Thymus (tissue), 11 donors: ENCODE data around the gene SLC17A9. TPM values are rescaled to one million over a fixed set of nuclear protein-coding genes. Genes with fewer than 3 reads are reported as not detected.
A peak's percentile ranks its signal among the peaks of the same experiment; 100 is the strongest.

Experiments
- DNase-seq, 9 donors: peaks; one replicate each; pipeline ENCODE4 v3.0.0-alpha.2; 2013; ENCODE audit warnings: low spot score in 9 of 9, low read depth in 6 of 9, missing footprints in 1 of 9
- H3K27ac ChIP-seq, 2 donors: one replicate each; pipeline ENCODE4 v1.5.1; 2013; ENCODE audit warnings: control low read depth in 1 of 2, low read depth in 1 of 2, low read length in 1 of 2, mild to moderate bottlenecking in 1 of 2, moderate library complexity in 1 of 2
- H3K27me3 ChIP-seq, 2 donors: one replicate each; pipeline ENCODE4 v1.5.1; 2013; ENCODE audit warnings: low read length in 1 of 2; ENCODE audit not compliant: control insufficient read depth in 2 of 2, insufficient read depth in 1 of 2
- H3K36me3 ChIP-seq, 2 donors: one replicate each; pipeline ENCODE4 v1.5.1; 2013; ENCODE audit warnings: low read length in 1 of 2, mild to moderate bottlenecking in 1 of 2, moderate library complexity in 1 of 2; ENCODE audit not compliant: control insufficient read depth in 2 of 2, insufficient read depth in 2 of 2
- H3K4me1 ChIP-seq, 2 donors: one replicate each; pipeline ENCODE4 v1.5.1; 2013; ENCODE audit warnings: low read length in 2 of 2; ENCODE audit not compliant: control insufficient read depth in 2 of 2, insufficient read depth in 2 of 2
- H3K4me3 ChIP-seq, 2 donors: one replicate each; pipeline ENCODE4 v1.5.1; 2013; ENCODE audit warnings: low read length in 2 of 2, control low read depth in 1 of 2, mild to moderate bottlenecking in 1 of 2
- H3K9me3 ChIP-seq, 2 donors: one replicate each; pipeline ENCODE4 v1.5.1; 2013; ENCODE audit warnings: low read length in 1 of 2, mild to moderate bottlenecking in 1 of 2; ENCODE audit not compliant: control insufficient read depth in 2 of 2, insufficient read depth in 1 of 2
- WGBS: extraction: QIAGEN DNeasy Blood & Tissue Kit; methylation state at CpG from one replicate; pipeline ENCODE4 v1.1.7; 2013; 5-methylcytosine and 5-hydroxymethylcytosine counted together
- polyA plus RNA-seq: library from polyadenylated mRNA; stranded (reverse); fragments of 200-250 nt; gene quantifications from one replicate; pipeline ENCODE4 v1.2.3, GENCODE V29; 2013
- total RNA-seq: library from RNA; stranded (reverse); fragments of 120-200 nt; gene quantifications from one replicate; pipeline ENCODE4 v1.2.4, GENCODE V29; 2013
- donor health status: healthy.

The SLC17A9 gene
- total and polyA plus RNA-seq, 2 donors, result 1.2 to 10.0 TPM

DNA sequence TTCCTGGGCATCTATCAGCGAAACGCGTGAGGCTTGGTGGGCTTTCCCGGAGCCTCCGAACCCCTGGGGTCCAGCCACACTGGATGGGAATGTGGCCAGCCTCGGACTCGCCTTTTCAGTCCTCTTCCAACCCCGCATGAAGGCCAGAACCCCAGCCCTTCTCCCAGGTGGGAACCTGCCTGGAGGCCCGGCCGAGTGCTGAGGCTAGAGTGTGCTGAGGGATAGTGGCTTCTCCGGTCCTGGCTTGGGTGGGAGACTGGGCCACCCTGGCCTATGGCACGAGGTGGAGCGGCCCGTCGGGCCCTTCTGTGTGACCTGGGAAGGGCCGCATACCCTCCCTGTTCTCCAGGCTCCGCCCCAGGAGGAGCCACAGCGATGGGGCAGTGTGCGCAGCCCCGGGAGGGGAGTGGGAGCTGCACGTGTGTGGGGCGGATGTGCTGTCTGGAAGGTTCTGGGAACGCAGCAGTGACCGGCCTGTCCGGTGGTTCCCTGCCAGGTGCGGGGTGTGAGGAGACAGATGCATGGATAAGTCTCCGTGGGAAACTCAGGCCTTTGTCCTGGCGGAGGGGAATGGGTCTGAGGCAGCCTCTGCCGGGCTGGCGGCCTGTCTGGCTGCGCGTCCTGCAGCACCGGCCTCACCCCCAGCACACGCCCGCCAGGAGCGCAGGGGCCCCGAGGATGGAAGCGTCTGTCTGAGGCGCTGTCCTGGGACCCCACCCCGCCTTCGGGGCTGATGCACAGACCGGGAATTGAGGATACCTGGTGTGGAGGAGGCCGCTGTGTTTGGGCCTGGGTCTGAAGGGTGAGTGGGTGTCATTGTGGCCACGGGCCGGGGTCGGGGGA, 55.4 kb downstream of the SLC17A9 start:
- peaks cover 36 to 81% of the 10 kb centered on the region in 2 donors for H3K4me1 ChIP-seq
- peak in 1 of 9 donors; percentile 41 for DNase-seq
- peak overlapping the region; percentile 63 to 79 for H3K4me3 ChIP-seq
- peaks cover 6 to 27% of the 10 kb centered on the region in 2 donors for H3K9me3 ChIP-seq
- H3K27me3 ChIP-seq, result peaks cover 37 to 82% of the 10 kb centered on the region in 2 donors
- H3K36me3 ChIP-seq, result peaks cover 0 to 4% of the 10 kb centered on the region in 2 donors
- 32% methylated on average over 46 of the region's 46 CpGs for WGBS
- H3K27ac ChIP-seq, result no peak overlapping the region

DNA sequence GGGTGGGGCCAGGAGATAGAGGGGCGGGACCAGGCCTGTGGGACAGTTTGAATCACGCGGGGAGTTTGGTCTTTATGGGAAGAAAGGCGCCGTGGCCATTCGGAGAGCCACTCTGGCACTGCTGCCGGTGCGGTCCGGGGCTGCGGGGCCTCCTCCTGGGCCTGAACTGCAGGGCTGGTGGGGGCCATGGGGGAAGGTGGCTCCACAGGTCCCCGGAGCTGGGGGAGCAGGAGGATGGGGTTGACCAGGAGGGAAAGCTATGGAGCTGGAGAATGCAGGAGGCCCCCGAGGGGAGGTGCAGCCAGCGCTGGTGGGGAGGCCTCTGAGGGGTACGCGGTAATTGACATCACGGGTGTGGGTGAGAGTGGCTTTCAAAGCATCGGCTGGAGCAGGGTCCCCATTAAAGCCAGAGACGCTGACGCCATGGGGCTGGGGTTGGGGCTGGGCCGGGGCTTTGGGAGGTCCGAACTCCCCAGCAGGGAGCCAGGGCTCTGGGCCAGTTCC, 56.1 kb downstream of the SLC17A9 start:
- H3K36me3 ChIP-seq, result peaks cover 0 to 4% of the 10 kb centered on the region in 2 donors
- WGBS, result 22% methylated on average over 21 of the region's 21 CpGs
- peaks cover 6 to 29% of the 10 kb centered on the region in 2 donors for H3K9me3 ChIP-seq
- peaks cover 37 to 75% of the 10 kb centered on the region in 2 donors for H3K27me3 ChIP-seq
- DNase-seq, result no peak
- peak overlapping the region; percentile 63 to 79 for H3K4me3 ChIP-seq
- no peak overlapping the region for H3K27ac ChIP-seq
- peaks cover 36 to 74% of the 10 kb centered on the region in 2 donors for H3K4me1 ChIP-seq

DNA sequence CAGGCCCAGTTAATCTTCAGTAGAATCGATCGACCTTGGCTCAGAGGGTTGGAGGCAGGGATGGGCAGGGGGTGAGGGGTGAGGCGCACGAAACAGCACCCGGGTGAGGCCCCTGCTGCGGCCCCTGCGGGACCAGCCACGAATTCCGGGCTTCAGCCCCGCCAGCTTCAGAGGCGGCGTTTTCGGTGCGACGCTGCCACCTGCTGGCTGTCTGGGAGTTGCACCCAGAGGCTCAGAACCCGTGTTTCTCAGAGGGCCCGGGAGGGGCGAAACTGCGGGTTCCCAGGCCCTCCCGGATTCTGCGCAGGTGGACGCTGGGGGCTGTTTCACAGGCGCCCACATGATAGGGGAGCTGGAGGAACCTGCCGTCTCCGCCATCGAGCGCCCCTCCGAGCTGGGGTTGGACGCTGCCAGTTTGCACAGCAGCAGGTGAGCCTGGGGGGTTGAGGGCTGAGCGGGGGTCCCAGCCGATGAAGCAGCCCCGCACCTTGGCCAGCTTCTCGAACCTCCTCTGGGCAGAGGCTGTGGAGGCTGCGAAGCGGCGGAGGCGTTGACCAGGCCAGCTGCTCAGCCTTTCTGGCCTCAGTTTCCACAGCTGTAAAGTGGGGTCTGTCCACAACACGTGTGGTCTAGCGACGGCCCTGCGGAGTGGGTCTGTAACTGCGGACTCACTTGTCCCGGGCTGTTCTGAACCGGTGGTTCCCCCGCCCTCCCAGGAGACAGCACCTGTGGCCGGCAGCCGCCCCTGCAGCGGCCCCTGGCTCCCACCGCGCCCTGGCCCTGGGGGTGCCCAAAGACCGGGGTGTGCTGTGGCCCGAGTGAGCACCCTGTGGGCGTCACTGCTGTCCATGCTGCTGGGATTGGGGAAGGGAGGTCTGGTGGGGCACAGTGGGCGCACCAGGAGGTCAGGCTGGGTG, 56.8 kb downstream of the SLC17A9 start:
- peaks cover 37 to 74% of the 10 kb centered on the region in 2 donors for H3K27me3 ChIP-seq
- WGBS, result 5% methylated on average over 54 of the region's 54 CpGs
- H3K4me3 ChIP-seq, result peak overlapping the region; percentile 63 to 79
- peaks cover 6 to 33% of the 10 kb centered on the region in 2 donors for H3K9me3 ChIP-seq
- peaks cover 0 to 4% of the 10 kb centered on the region in 2 donors for H3K36me3 ChIP-seq
- peak; percentile 68 to 94 (median 88) for DNase-seq
- H3K27ac ChIP-seq, result peak overlapping the region; percentile 90 to 95
- peaks cover 33 to 77% of the 10 kb centered on the region in 2 donors for H3K4me1 ChIP-seq

DNA sequence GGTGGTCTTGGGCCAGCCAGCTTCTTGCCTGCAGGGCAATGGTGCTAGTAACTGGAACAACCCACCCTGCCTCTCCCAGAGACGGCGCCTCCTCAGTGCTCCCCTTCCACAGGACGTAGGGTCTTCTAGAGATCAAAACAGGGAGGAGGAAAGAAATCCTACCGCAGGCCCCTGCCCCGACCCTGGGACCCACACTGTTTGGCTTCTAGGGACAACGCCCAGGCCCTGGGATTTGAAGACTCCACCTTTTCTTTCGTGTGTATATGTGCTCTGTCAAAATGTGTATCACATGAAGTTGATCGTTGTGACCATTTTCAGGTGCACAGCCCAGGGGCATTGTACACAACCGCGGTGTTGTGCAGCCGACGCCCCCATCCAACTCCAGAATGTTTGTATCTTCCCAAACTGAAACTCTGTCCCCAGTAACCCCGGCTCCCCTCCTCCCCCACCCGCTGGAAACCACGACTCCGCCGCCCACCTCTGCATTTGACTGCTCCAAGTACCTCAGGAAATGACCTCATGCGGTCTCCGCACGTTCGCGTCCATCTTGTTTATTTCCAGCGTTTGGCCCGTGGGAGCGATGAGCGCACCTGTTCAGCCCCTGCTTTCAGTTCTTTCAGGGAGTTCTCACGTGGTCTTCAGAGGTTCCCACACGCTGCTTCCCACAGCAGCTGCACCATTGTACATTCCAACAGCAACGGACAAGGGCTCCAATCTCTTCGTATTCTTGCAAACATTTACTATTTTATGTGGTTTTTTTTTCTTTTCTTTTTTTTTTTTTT, 57.7 kb downstream of the SLC17A9 start:
- Histone ChIP-seq H3K36me3 (peaks cover 2 to 4% of the 10 kb centered on the region in 2 donors), H3K9me3 (peaks cover 6 to 31% of the 10 kb centered on the region in 2 donors), H3K4me3 (peak overlapping the region; percentile 63 to 79), H3K27ac (peak overlapping the region; percentile 90 to 95), H3K4me1 (peaks cover 40 to 77% of the 10 kb centered on the region in 2 donors), H3K27me3 (peaks cover 30 to 74% of the 10 kb centered on the region in 2 donors)
- under 1% methylated on average over 30 of the region's 30 CpGs for WGBS
- peak; percentile 63 to 92 (median 85) for DNase-seq

DNA sequence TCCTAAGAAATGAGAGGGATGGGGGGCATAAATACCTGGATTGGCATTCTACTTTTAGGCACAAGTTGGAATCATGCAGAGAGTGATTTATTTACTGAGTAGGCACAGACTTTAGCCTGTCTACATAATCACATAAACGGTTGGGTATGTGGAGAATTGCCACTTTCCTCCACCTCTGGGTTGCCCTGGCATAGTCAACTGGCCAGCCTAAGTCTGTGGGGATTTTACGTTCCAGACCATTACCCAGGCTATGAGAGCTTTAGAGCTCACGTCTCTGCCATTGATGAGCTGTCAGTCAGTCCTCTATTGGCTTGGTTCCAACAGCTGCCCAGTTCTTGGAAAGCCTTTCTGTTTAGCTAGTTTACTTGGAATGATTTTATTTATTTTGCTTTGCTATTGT, 59.3 kb downstream of the SLC17A9 start:
- 78% methylated on average over 3 of the region's 3 CpGs for WGBS
- Histone ChIP-seq H3K36me3 (peaks cover 4 to 9% of the 10 kb centered on the region in 2 donors), H3K27ac (peak overlapping the region in 1 of 2 donors; percentile 95), H3K27me3 (peaks cover 14 to 68% of the 10 kb centered on the region in 2 donors), H3K4me1 (peaks cover 32 to 83% of the 10 kb centered on the region in 2 donors), H3K4me3 (no peak overlapping the region), H3K9me3 (peaks cover 5 to 26% of the 10 kb centered on the region in 2 donors)
- DNase-seq, result no peak

DNA sequence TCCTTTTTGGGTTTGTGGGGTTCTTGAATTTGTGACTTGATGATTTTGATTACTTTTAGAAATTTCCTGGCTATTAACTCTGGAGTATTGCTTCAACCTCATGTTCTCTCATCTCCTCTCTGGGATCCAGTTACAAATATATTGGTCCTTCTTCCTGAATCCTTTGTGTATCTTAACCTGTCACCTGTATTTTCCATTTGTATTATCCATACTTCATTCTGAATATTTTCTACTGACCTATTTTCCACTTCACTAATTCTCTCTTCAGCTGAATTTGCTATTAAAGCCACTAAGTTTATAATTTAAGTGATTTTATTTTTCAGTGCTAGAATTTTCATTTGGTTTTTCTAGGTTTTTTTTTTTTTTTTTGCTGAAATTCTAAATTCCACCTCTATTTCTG, 60.7 kb downstream of the SLC17A9 start:
- no peak for DNase-seq
- Histone ChIP-seq H3K36me3 (peaks cover 4 to 9% of the 10 kb centered on the region in 2 donors), H3K9me3 (peaks cover 5 to 30% of the 10 kb centered on the region in 2 donors), H3K4me3 (no peak overlapping the region), H3K27me3 (peaks cover 2 to 58% of the 10 kb centered on the region in 2 donors), H3K4me1 (peaks cover 22 to 72% of the 10 kb centered on the region in 2 donors), H3K27ac (no peak overlapping the region)

DNA sequence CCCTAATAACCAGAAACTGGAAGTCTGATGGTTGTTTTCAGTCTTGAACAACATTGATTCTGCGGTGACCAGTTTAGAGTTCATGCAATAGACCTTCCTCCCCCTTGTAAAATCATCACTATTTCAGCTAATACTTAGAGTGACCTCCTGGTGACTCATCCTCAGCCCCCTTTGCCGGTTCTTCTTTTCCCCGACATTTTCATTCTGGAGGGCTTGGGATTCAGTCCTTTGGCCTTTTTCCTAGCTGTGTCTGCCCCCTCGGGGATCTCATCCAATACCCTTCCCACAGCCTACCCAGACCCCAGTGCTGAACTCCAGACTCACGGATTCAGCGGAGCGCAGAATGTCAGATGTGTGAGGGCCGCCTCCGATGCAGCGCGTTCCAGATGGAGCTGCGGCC, 61.8 kb downstream of the SLC17A9 start:
- no peak for DNase-seq
- peaks cover 4 to 9% of the 10 kb centered on the region in 2 donors for H3K36me3 ChIP-seq
- no peak overlapping the region for H3K27ac ChIP-seq
- WGBS, result 50% methylated on average over 12 of the region's 12 CpGs
- H3K9me3 ChIP-seq, result peaks cover 5 to 33% of the 10 kb centered on the region in 2 donors
- H3K4me3 ChIP-seq, result peak overlapping the region in 1 of 2 donors; percentile 4
- peaks cover 14 to 62% of the 10 kb centered on the region in 2 donors for H3K4me1 ChIP-seq
- peaks cover 0 to 47% of the 10 kb centered on the region in 2 donors for H3K27me3 ChIP-seq

DNA sequence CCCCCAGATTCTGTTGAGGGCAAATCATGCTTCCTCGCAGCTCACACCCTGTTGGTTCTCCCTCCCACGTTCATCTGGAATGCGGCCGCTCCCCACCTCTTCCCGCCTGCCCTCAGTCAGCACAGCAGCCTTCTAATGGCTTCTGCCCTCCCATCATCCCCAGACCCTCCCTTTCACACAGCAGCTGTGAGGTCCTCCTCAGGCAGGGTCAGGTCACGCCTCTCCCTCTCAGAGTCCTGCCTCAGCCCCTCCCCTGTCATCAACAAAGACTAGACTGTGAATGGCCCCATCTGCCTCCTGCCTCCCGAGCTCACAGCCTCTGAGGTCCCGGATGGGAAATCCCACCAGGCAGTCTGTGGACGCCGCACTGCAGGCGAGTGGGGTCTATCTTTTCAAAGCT, 62.2 kb downstream of the SLC17A9 start:
- Histone ChIP-seq H3K9me3 (peaks cover 5 to 33% of the 10 kb centered on the region in 2 donors), H3K4me1 (peaks cover 14 to 57% of the 10 kb centered on the region in 2 donors), H3K27me3 (peaks cover 0 to 43% of the 10 kb centered on the region in 2 donors), H3K36me3 (peaks cover 4 to 9% of the 10 kb centered on the region in 2 donors), H3K4me3 (peak overlapping the region in 1 of 2 donors; percentile 16), H3K27ac (peak overlapping the region in 1 of 2 donors; percentile 37)
- WGBS, result 37% methylated on average over 11 of the region's 11 CpGs
- peak in 1 of 9 donors; percentile 46 for DNase-seq
